Natural killer cell (primary cell): ENCODE results near the gene RNU6-1. TPM values are rescaled to one million over a fixed set of nuclear protein-coding genes. Genes with fewer than 3 reads are reported as not detected.

ENCODE experiments used
- ATAC-seq, 3 donors: fragments of 150-1000 bp in 2 of 3; fragments of 200-7000 bp in 1 of 3; cut with Tn5 transposase; 1 replicate in 1 of 3; 2 replicates in 2 of 3; pipeline ENCODE4 v1.10.0; 2021; ENCODE audit warnings: mild to moderate bottlenecking in 2 of 3, moderate library complexity in 2 of 3
- DNase-seq, 2 donors: peaks; one replicate each; pipeline versions ENCODE4 v3.0.0 to v3.0.0-alpha.2; 2013 to 2021; ENCODE audit warnings: mixed read lengths in 1 of 2
- H3K27ac ChIP-seq: one replicate; pipeline ENCODE4 v1.5.1; 2013; ENCODE audit warnings: mild to moderate bottlenecking, low read length
- H3K27me3 ChIP-seq: one replicate; pipeline ENCODE4 v1.6.1; 2013; ENCODE audit warnings: low read length; ENCODE audit not compliant: control insufficient read depth, insufficient read depth
- H3K36me3 ChIP-seq: one replicate; pipeline ENCODE4 v1.6.1; 2013; ENCODE audit warnings: low read length; ENCODE audit not compliant: control insufficient read depth, insufficient read depth
- H3K4me1 ChIP-seq: one replicate; pipeline ENCODE4 v1.6.1; 2013; ENCODE audit warnings: low read length; ENCODE audit not compliant: control insufficient read depth, insufficient read depth
- H3K4me3 ChIP-seq: one replicate; pipeline ENCODE4 v1.5.1; 2013; ENCODE audit warnings: low read length
- H3K9me3 ChIP-seq: one replicate; pipeline ENCODE4 v1.6.1; 2013; ENCODE audit warnings: low read length; ENCODE audit not compliant: control insufficient read depth, insufficient read depth
- H3K27ac Mint-ChIP-seq, 2 donors: one replicate each; pipeline ENCODE4 v1.8.0; 2022; ENCODE audit warnings: mild to moderate bottlenecking in 2 of 2, mixed read lengths in 2 of 2, moderate library complexity in 1 of 2
- H3K27me3 Mint-ChIP-seq, 2 donors: one replicate each; pipeline ENCODE4 v1.8.0; 2022; ENCODE audit warnings: low read depth in 2 of 2, mixed read lengths in 2 of 2
- H3K36me3 Mint-ChIP-seq: one replicate; pipeline ENCODE4 v1.8.0; 2022; ENCODE audit warnings: mixed read lengths
- H3K4me1 Mint-ChIP-seq, 2 donors: one replicate each; pipeline ENCODE4 v1.8.0; 2022; ENCODE audit warnings: mixed read lengths in 2 of 2
- H3K4me3 Mint-ChIP-seq: one replicate; pipeline ENCODE4 v1.8.0; 2022; ENCODE audit warnings: mild to moderate bottlenecking, moderate library complexity, mixed read lengths
- H3K9me3 Mint-ChIP-seq, 2 donors: one replicate each; pipeline ENCODE4 v1.8.0; 2022; ENCODE audit warnings: mixed read lengths in 2 of 2
- WGBS: methylation state at CpG from one replicate; pipeline ENCODE4 v1.1.7; 2013; ENCODE audit warnings: missing lambda C conversion rate; ENCODE audit not compliant: insufficient coverage; 5-methylcytosine and 5-hydroxymethylcytosine counted together
- intact Hi-C: fragments of 100-400 bp; cut with micrococcal nuclease; formaldehyde crosslinking; loops from one replicate; pipeline ENCODE4 v1.14.2; 2022
- total RNA-seq, 4 donors: library from RNA; stranded (reverse); fragments of 120-200 nt in 1 of 4; gene quantifications; one replicate each; pipeline versions ENCODE4 v1.2.3 to v1.2.4, GENCODE V29; 2013 to 2022
- TF ChIP-seq, protein P1 (sequence below): fragments of 200-600 bp; IDR thresholded peaks from one replicate; pipeline ENCODE4 v1.8.0; 2022; ENCODE audit warnings: antibody characterized with exemption

The RNU6-1 gene
- total RNA-seq, 3 donors from 2014 or later (not counting 1 experiment from before 2014, with no cell fraction given), result not detected

DNA sequence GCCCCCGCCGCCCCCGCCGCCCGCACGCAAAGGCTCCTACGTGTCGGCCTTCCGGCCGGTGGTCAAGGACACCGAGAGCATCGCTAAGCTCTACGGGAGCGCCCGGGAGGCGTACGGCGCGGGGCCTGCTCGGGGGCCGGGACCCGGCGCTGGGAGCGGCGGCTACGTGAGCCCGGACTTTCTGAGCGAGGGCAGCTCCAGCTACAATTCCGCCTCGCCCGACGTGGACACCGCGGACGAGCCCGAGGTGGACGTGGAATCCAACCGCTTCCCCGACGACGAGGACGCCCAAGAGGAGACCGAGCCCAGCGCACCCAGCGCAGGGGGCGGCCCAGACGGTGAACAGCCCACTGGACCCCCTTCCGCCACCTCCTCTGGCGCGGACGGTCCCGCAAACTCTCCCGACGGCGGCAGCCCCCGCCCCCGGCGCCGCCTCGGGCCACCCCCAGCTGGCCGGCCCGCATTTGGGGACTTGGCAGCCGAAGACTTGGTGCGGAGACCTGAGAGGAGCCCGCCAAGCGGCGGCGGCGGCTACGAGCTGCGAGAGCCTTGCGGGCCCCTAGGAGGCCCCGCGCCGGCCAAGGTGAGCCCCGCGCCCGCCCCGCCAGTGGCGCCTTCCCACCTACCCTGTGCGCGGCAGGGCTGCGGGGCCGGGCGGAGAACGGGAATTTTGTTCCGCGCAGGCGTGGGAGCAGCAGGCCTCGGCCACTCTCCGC, 12.1 kb downstream of the RNU6-1 start:
- Mint-ChIP-seq H3K9me3 (no peaks in the 10 kb centered on the region), H3K4me3 (no peak overlapping the region), H3K36me3 (no peaks in the 10 kb centered on the region), H3K4me1 (peaks cover 21 to 34% of the 10 kb centered on the region in 2 donors), H3K27me3 (peaks cover 54 to 56% of the 10 kb centered on the region in 2 donors), H3K27ac (peak overlapping the region in 1 of 2 donors; percentile 42)
- Histone ChIP-seq H3K36me3 (no peaks in the 10 kb centered on the region), H3K27me3 (peaks cover 64% of the 10 kb centered on the region), H3K9me3 (no peaks in the 10 kb centered on the region), H3K4me3 (no peak overlapping the region), H3K27ac (no peak overlapping the region), H3K4me1 (peaks cover 40% of the 10 kb centered on the region)
- WGBS, result 9% methylated on average over 91 of the region's 91 CpGs
- TF ChIP-seq, protein P1, sequence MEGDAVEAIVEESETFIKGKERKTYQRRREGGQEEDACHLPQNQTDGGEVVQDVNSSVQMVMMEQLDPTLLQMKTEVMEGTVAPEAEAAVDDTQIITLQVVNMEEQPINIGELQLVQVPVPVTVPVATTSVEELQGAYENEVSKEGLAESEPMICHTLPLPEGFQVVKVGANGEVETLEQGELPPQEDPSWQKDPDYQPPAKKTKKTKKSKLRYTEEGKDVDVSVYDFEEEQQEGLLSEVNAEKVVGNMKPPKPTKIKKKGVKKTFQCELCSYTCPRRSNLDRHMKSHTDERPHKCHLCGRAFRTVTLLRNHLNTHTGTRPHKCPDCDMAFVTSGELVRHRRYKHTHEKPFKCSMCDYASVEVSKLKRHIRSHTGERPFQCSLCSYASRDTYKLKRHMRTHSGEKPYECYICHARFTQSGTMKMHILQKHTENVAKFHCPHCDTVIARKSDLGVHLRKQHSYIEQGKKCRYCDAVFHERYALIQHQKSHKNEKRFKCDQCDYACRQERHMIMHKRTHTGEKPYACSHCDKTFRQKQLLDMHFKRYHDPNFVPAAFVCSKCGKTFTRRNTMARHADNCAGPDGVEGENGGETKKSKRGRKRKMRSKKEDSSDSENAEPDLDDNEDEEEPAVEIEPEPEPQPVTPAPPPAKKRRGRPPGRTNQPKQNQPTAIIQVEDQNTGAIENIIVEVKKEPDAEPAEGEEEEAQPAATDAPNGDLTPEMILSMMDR, result no peak
- ATAC-seq (no peak), DNase-seq (peak in 1 of 2 donors; percentile 23)
- intact Hi-C loops, result no loop called here

DNA sequence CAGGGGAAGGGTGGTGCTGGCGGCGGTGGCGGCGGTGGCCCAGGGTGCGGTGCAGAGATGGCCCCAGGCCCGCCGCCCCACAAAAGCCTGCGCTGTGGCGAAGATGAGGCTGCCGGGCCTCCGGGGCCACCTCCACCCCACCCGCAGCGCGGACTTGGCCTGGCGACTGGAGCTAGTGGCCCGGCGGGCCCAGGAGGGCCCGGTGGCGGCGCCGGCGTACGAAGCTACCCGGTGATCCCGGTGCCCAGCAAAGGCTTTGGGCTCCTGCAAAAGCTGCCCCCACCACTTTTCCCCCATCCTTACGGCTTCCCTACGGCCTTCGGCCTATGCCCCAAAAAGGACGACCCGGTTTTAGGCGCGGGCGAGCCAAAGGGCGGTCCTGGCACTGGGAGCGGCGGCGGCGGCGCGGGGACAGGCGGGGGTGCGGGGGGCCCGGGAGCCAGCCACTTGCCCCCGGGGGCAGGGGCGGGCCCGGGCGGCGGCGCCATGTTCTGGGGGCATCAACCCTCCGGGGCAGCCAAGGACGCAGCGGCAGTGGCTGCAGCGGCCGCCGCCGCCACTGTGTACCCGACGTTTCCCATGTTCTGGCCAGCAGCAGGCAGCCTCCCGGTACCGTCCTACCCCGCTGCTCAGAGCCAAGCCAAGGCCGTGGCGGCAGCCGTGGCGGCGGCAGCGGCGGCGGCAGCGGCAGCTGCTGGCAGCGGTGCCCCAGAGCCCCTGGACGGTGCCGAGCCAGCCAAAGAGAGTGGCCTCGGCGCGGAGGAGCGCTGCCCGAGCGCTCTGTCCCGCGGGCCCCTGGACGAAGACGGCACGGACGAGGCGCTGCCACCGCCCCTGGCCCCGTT, 12.9 kb downstream of the RNU6-1 start:
- Mint-ChIP-seq H3K27me3 (peaks cover 60 to 63% of the 10 kb centered on the region in 2 donors), H3K4me3 (no peak overlapping the region), H3K27ac (no peak overlapping the region), H3K4me1 (peaks cover 21 to 40% of the 10 kb centered on the region in 2 donors), H3K9me3 (no peaks in the 10 kb centered on the region), H3K36me3 (no peaks in the 10 kb centered on the region)
- Histone ChIP-seq H3K36me3 (no peaks in the 10 kb centered on the region), H3K4me1 (peaks cover 41% of the 10 kb centered on the region), H3K9me3 (no peaks in the 10 kb centered on the region), H3K27me3 (peaks cover 63% of the 10 kb centered on the region), H3K27ac (no peak overlapping the region), H3K4me3 (no peak overlapping the region)
- intact Hi-C loops, result no loop called here
- TF ChIP-seq, protein P1, result no peak
- 8% methylated on average over 88 of the region's 88 CpGs for WGBS
- peak in 1 of 2 donors; percentile 11 for DNase-seq
- no peak for ATAC-seq

DNA sequence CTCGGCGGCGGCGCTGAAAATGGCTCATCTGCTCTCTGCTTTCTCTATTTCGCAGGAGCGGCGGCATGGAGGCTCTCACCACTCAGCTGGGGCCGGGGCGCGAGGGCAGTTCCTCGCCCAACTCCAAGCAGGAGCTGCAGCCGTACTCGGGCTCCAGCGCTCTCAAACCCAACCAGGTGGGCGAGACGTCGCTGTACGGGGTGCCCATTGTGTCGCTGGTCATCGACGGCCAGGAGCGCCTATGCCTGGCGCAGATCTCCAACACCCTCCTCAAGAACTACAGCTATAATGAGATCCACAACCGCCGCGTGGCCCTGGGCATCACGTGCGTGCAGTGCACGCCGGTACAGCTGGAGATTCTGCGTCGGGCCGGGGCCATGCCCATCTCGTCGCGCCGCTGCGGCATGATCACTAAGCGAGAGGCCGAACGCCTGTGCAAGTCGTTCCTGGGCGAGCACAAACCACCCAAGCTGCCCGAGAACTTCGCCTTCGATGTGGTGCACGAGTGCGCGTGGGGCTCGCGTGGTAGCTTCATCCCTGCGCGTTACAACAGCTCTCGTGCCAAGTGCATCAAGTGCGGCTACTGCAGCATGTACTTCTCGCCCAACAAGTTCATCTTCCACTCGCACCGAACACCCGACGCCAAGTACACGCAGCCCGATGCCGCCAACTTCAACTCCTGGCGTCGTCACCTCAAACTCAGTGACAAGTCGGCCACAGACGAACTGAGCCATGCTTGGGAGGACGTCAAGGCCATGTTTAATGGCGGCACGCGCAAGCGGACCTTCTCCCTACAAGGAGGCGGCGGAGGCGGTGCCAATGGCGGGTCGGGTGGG, 13.7 kb downstream of the RNU6-1 start:
- no peak for ATAC-seq
- 15% methylated on average over 77 of the region's 77 CpGs for WGBS

More for the DNA sequence above, 13.7 kb downstream of the RNU6-1 start:
- intact Hi-C loops, result no loop called here
- peaks cover 41% of the 10 kb centered on the region for H3K4me1 ChIP-seq
- H3K27ac ChIP-seq, result no peak overlapping the region
- H3K9me3 ChIP-seq, result no peaks in the 10 kb centered on the region
- Mint-ChIP-seq H3K27me3 (peaks cover 62 to 65% of the 10 kb centered on the region in 2 donors), H3K36me3 (no peaks in the 10 kb centered on the region), H3K27ac (no peak overlapping the region), H3K4me3 (peak overlapping the region; percentile 47), H3K9me3 (no peaks in the 10 kb centered on the region), H3K4me1 (peaks cover 27 to 49% of the 10 kb centered on the region in 2 donors)
- TF ChIP-seq, protein P1, result no peak
- H3K27me3 ChIP-seq, result peaks cover 66% of the 10 kb centered on the region
- peak in 1 of 2 donors; percentile 25 for DNase-seq
- no peaks in the 10 kb centered on the region for H3K36me3 ChIP-seq
- H3K4me3 ChIP-seq, result no peak overlapping the region
